ENCODE data around the gene MSL3.

MSL3 gene

GRCh38 chrX:11784543-11784942 is 26.5 kb downstream of the MSL3 start:
- no peak for DNase-seq (ENCODE audit: low read depth)
- H3K4me3 ChIP-seq (ENCODE audit: control insufficient read depth, low read depth, low read length) = no peak overlapping the region
- TF ChIP-seq CTCF (IDR thresholded peaks at IDR 0.05; ENCODE audit: control insufficient read depth, insufficient read depth, low read depth, low read length, missing control alignments) = no peak

GRCh38 chrX:11786862-11787261 is 28.8 kb downstream of the MSL3 start:
- no peak for DNase-seq (ENCODE audit: low read depth)
- H3K4me3 ChIP-seq (ENCODE audit: control insufficient read depth, low read depth, low read length) = no peak overlapping the region
- TF ChIP-seq CTCF (IDR thresholded peaks at IDR 0.05; ENCODE audit: control insufficient read depth, insufficient read depth, low read depth, low read length, missing control alignments) = no peak

- TF ChIP-seq CTCF (IDR thresholded peaks at IDR 0.05; ENCODE audit: control insufficient read depth, insufficient read depth, low read depth, low read length, missing control alignments) = peak; percentile 56
- H3K4me3 ChIP-seq (ENCODE audit: control insufficient read depth, low read depth, low read length) = no peak overlapping the region
- no peak for DNase-seq (ENCODE audit: low read depth)
Observed at GRCh38 chrX:11787564-11787963, 29.5 kb downstream of the MSL3 start.

- DNase-seq (ENCODE audit: low read depth) = no peak
- H3K4me3 ChIP-seq (ENCODE audit: control insufficient read depth, low read depth, low read length) = no peak overlapping the region
- TF ChIP-seq CTCF (IDR thresholded peaks at IDR 0.05; ENCODE audit: control insufficient read depth, insufficient read depth, low read depth, low read length, missing control alignments) = no peak
Observed at GRCh38 chrX:11789809-11790208, 31.8 kb downstream of the MSL3 start.

- DNase-seq (ENCODE audit: low read depth) = no peak
- H3K4me3 ChIP-seq (ENCODE audit: control insufficient read depth, low read depth, low read length) = no peak overlapping the region
- TF ChIP-seq CTCF (IDR thresholded peaks at IDR 0.05; ENCODE audit: control insufficient read depth, insufficient read depth, low read depth, low read length, missing control alignments) = no peak
Observed at GRCh38 chrX:11791090-11791489, 33.1 kb downstream of the MSL3 start.

DNA sequence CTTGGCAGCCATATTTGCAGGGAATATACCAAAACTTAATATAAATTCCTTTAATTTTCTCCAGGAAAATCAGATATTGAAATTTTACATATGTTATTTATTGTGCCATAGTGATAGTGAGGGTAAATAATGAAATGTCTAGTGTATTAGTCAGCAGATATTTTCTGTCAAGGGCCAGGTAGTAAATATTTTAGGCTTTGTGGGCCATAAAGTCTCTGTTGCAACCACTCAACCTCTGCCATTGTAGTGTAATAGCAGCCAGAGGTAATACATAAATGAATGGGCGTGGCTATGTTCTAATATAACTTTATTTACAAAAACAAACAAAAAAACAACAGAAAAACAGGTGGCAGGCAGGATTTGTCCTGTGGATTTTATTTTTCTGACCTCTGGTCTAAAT is 33.5 kb downstream of the MSL3 start:
- no peak for TF ChIP-seq CTCF (IDR thresholded peaks at IDR 0.05; ENCODE audit: control insufficient read depth, insufficient read depth, low read depth, low read length, missing control alignments)
- no peak overlapping the region for H3K4me3 ChIP-seq (ENCODE audit: control insufficient read depth, low read depth, low read length)

More for the DNA sequence above, 33.5 kb downstream of the MSL3 start:
- DNase-seq (ENCODE audit: low read depth) = no peak
